Peyer's patch (tissue), 4 donors: Measurements from ENCODE around the gene NT5C1A.

ENCODE experiments used
- CTCF ChIP-seq, 6 experiments: fragments of 450-650 bp in 4 of 6; fragments of 200-600 bp in 2 of 6; sonication (generic) in 1 of 6; IDR thresholded peaks; one replicate each; pipeline ENCODE4 v1.5.1; 2017 to 2019; ENCODE audit warnings: antibody characterized with exemption in 6 of 6, mild to moderate bottlenecking in 3 of 6, moderate library complexity in 1 of 6
- POLR2A ChIP-seq, 2 donors: fragments of 450-650 bp; IDR thresholded peaks; one replicate each; pipeline ENCODE4 v1.5.1; 2017; ENCODE audit warnings: antibody characterized with exemption in 2 of 2, mild to moderate bottlenecking in 2 of 2, moderate library complexity in 2 of 2

GRCh38 chr1:39668894-39669293 is 3.0 kb downstream of the NT5C1A start:
- TF ChIP-seq CTCF (IDR thresholded peaks at IDR 0.05) (no peak), POLR2A (IDR thresholded peaks at IDR 0.05) (no peak)
